ENCODE measurements around the gene ZNF512. TPM values are rescaled to one million over a fixed set of nuclear protein-coding genes. Genes with fewer than 3 reads are reported as not detected.
A peak's percentile ranks its signal among the peaks of the same experiment; 100 is the strongest.

ZNF512 gene
- total RNA-seq, 2 donors from 2014 or later = 23.2 to 26.8 TPM

DNA sequence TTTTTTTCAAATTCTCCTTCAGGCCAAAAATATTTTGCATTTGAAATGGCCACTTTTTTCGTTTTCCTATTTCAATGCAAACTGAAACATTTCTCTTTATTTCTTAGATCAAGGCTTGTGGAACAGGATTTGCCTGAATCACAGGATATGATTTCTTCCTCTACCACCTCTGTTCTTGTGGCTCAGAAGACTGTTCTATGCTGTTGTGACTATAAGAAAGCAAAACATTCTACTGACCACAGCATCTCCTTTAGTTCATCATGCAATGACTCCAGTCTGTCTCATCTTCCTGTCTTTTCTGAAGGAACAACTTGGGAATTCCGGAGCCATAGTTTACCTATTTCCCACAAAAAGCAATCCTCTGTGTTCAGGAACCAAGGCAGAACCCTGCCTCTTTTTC, 16.2 kb upstream of the ZNF512 start:
- H3K27me3 Mint-ChIP-seq (ENCODE audit: low read depth) = peaks cover 38% of the 10 kb centered on the region

DNA sequence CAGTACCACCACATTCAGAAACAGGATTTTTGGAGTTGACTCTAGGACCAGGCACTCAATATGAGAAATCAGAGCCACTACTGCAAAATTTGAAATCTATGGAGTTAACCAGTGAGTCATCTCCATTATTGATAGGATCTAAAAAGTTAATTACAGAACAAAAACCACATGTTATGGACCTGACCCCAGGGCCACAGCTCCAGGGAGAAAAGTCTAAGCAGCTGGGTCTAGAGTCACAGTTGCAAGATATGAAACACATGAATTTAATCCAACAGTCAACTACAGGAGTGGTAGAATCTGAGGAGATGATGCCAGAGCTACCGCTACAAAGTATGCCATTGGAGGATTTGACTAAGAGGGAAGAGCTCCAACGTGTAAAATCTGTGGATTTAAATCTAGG, 13.4 kb upstream of the ZNF512 start:
- no peak overlapping the region for H3K4me3 Mint-ChIP-seq
- H3K9me3 Mint-ChIP-seq = peaks cover 1 to 6% of the 10 kb centered on the region in 2 donors
- ATAC-seq (replicated peaks in 1 of 2) (no peak), DNase-seq (no peak)
- peaks cover 38% of the 10 kb centered on the region for H3K27me3 Mint-ChIP-seq (ENCODE audit: low read depth)
- peaks cover 0 to 1% of the 10 kb centered on the region in 2 donors for H3K36me3 Mint-ChIP-seq (ENCODE audit: insufficient read depth in 2 of 2)
- H3K27ac Mint-ChIP-seq = no peak overlapping the region
- H3K4me1 Mint-ChIP-seq (ENCODE audit: low read depth) = no peaks in the 10 kb centered on the region

More for the DNA sequence above, 16.2 kb upstream of the ZNF512 start:
- Mint-ChIP-seq H3K36me3 (ENCODE audit: insufficient read depth in 2 of 2) (peaks cover 0 to 1% of the 10 kb centered on the region in 2 donors), H3K4me3 (no peak overlapping the region), H3K27ac (no peak overlapping the region), H3K9me3 (peaks cover 1 to 3% of the 10 kb centered on the region in 2 donors), H3K4me1 (ENCODE audit: low read depth) (no peaks in the 10 kb centered on the region)
- no peak for DNase-seq
- ATAC-seq (replicated peaks in 1 of 2) = no peak

DNA sequence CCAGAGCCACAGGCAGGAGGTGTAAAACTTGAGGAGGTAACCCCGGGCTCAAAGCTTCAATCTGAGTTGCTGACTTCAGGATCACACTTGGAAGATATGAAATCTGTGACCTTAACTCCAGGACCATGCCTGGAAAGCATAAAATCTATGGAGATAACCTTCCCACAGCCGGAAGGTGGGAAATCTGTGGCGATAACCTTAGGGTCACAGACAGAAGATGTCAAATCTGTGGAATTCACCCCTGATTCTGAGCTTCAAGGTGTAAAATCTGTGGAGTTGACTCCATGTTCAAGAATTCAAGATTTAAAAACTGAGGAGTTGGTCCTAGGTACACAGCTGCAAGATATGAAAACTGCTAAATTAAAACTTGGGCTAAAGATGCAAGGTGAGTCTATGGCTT, 11.6 kb upstream of the ZNF512 start:
- Mint-ChIP-seq H3K36me3 (ENCODE audit: insufficient read depth in 2 of 2) (peaks cover 0 to 1% of the 10 kb centered on the region in 2 donors), H3K4me3 (no peak overlapping the region), H3K27ac (no peak overlapping the region), H3K27me3 (ENCODE audit: low read depth) (peaks cover 24% of the 10 kb centered on the region), H3K9me3 (peaks cover 1 to 9% of the 10 kb centered on the region in 2 donors), H3K4me1 (ENCODE audit: low read depth) (no peaks in the 10 kb centered on the region)
- ATAC-seq (replicated peaks in 1 of 2) (no peak), DNase-seq (no peak)

DNA sequence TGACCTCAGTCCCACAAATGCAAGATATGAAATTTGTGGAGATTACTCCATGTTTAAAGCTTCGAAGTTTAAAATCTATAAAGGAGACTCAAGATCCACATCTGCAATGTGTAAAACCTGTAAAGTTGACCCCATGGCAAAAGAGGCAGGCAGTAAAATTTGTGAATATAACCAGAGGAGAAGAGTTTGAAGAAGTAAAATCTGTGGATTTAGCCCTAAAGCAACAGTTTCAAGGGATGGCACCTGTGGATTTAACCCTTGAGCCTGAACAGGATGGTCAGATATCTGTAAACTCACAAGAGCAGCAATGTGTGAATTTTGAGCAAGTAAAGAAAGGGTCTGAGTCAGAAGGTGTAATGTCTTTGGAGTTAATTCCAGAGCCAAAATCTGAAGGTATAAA, 11.2 kb upstream of the ZNF512 start:
- no peaks in the 10 kb centered on the region for H3K4me1 Mint-ChIP-seq (ENCODE audit: low read depth)
- no peak overlapping the region for H3K27ac Mint-ChIP-seq
- peaks cover 0 to 1% of the 10 kb centered on the region in 2 donors for H3K36me3 Mint-ChIP-seq (ENCODE audit: insufficient read depth in 2 of 2)
- DNase-seq (no peak), ATAC-seq (replicated peaks in 1 of 2) (no peak)
- peaks cover 1 to 9% of the 10 kb centered on the region in 2 donors for H3K9me3 Mint-ChIP-seq
- H3K27me3 Mint-ChIP-seq (ENCODE audit: low read depth) = peaks cover 19% of the 10 kb centered on the region
- no peak overlapping the region for H3K4me3 Mint-ChIP-seq

DNA sequence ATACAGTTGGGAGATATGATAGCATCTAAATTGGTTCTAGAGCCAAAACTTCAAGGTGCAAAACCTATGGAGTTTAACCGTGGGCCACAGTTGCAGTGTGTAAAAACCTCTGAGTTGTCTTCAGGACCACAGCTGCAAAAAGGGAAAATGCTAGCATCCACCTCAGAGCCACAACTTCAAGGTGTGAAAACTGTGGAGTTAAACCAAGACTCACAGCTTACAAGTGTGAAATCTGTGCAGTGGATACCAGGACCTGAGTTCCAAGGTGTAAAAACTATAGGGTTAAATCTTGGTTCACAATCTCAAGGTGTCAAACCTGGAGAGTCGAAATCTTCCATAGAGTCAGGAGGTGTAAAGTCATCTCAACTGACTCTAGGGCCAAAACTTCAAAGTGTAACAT, 10.4 kb upstream of the ZNF512 start:
- Mint-ChIP-seq H3K9me3 (peaks cover 6 to 9% of the 10 kb centered on the region in 2 donors), H3K27me3 (ENCODE audit: low read depth) (peaks cover 16% of the 10 kb centered on the region), H3K4me1 (ENCODE audit: low read depth) (no peaks in the 10 kb centered on the region), H3K36me3 (ENCODE audit: insufficient read depth in 2 of 2) (peaks cover 0 to 1% of the 10 kb centered on the region in 2 donors), H3K4me3 (no peak overlapping the region), H3K27ac (no peak overlapping the region)
- ATAC-seq (replicated peaks in 1 of 2) (no peak), DNase-seq (no peak)

DNA sequence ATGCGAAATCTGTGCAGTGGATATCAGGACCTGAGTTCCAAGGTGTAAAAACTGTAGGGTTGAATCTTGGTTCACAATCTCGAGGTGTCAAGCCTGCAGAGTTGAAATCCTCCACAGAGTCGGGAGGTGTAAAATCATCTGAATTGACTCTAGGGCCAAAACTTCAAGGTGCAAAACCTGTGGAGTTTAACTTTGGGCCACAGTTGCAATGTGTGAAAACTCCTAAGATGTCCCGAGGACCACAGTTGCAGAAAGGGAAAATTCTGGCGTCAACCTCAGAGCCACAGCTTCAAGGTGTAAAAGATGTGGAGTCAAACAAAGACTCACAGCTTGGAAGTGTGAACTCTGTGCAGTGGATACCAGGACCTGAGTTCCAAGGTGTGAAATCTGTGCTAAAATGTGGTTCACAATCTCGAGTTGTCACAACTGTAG, 9.8 kb upstream of the ZNF512 start:
- H3K36me3 Mint-ChIP-seq (ENCODE audit: insufficient read depth in 2 of 2) = peaks cover 0 to 1% of the 10 kb centered on the region in 2 donors
- DNase-seq (no peak), ATAC-seq (replicated peaks in 1 of 2) (peak in 1 of 2 donors; percentile 26)
- H3K9me3 Mint-ChIP-seq = peaks cover 6 to 9% of the 10 kb centered on the region in 2 donors
- H3K4me1 Mint-ChIP-seq (ENCODE audit: low read depth) = no peaks in the 10 kb centered on the region
- no peak overlapping the region for H3K4me3 Mint-ChIP-seq
- no peak overlapping the region for H3K27ac Mint-ChIP-seq
- peaks cover 13% of the 10 kb centered on the region for H3K27me3 Mint-ChIP-seq (ENCODE audit: low read depth)

DNA sequence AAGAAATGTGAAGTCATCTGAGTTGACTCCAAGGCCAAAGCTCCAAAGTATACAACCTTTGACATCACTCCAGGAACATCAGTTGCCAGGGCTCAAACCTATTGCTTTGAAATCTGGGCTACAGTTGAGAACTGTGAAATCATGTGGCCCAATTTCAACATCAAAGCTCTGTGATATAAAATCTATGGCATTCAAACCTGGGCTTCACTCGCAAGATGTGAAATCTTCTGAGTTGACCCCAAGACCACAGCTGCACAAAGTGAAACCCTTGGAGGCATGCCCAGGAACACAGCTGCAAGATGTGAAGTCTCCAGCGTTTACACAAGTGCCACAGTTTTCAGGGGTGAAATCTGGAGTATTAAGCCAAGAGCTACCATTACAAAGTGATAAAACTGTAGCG, 9.4 kb upstream of the ZNF512 start:
- no peak overlapping the region for H3K27ac Mint-ChIP-seq
- H3K9me3 Mint-ChIP-seq = peaks cover 6 to 9% of the 10 kb centered on the region in 2 donors
- no peak overlapping the region for H3K4me3 Mint-ChIP-seq
- ATAC-seq (replicated peaks in 1 of 2) (no peak), DNase-seq (no peak)
- H3K4me1 Mint-ChIP-seq (ENCODE audit: low read depth) = no peaks in the 10 kb centered on the region
- H3K36me3 Mint-ChIP-seq (ENCODE audit: insufficient read depth in 2 of 2) = peaks cover 0 to 1% of the 10 kb centered on the region in 2 donors
- peaks cover 9% of the 10 kb centered on the region for H3K27me3 Mint-ChIP-seq (ENCODE audit: low read depth)

DNA sequence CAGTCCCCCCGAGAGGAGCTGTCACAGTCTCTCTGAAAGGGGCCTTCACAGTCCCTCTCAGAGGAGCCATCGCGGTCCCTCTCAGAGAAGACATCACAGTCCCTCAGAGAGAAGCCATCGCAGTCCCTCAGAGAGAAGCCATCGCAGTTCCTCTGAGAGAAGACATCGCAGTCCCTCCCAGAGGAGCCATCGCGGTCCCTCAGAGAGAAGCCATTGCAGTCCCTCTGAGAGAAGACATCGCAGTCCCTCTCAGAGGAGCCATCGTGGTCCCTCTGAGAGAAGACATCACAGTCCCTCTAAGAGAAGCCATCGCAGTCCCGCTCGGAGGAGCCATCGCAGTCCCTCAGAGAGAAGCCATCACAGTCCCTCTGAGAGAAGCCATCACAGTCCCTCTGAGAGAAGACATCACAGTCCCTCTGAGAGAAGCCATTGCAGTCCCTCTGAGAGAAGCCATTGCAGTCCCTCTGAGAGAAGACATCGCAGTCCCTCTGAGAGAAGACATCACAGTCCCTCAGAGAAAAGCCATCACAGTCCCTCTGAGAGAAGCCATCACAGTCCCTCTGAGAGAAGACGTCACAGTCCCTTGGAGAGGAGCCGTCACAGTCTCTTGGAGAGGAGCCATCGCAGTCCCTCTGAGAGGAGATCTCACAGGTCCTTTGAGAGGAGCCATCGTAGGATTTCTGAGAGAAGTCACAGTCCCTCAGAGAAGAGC, 1.3 kb upstream of the ZNF512 start:
- peaks cover 8 to 15% of the 10 kb centered on the region in 2 donors for H3K36me3 Mint-ChIP-seq (ENCODE audit: insufficient read depth in 2 of 2)
- DNase-seq (no peak), ATAC-seq (replicated peaks in 1 of 2) (no peak)
- H3K4me1 Mint-ChIP-seq (ENCODE audit: low read depth) = peaks cover 37% of the 10 kb centered on the region
- peak overlapping the region; percentile 9 for H3K27ac Mint-ChIP-seq
- H3K9me3 Mint-ChIP-seq = peaks cover 0 to 7% of the 10 kb centered on the region in 2 donors
- no peaks in the 10 kb centered on the region for H3K27me3 Mint-ChIP-seq (ENCODE audit: low read depth)
- H3K4me3 Mint-ChIP-seq = peak overlapping the region; percentile 44 to 48

DNA sequence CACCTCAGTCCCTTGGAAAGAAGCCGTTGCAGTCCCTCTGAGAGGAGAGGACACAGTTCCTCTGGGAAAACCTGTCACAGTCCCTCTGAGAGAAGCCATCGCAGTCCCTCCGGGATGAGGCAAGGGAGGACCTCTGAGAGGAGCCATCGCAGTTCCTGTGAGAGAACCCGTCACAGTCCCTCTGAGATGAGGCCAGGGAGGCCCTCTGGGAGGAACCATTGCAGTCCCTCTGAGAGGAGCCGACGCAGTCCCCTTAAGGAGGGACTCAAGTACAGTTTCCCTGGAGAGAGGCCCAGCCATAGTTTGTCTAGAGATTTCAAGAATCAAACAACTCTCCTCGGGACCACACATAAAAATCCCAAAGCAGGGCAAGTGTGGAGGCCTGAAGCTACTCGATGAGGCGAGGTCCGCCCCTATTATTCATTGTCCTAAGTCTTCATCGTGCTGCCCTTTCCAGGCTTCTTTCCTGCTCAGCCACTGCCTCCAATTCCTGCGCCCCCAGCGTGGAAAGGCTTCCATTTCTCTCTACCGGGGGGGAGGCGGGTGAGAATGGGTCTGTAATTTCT, 630 bp upstream of the ZNF512 start:
- DNase-seq (no peak), ATAC-seq (replicated peaks in 1 of 2) (no peak)
- Mint-ChIP-seq H3K27me3 (ENCODE audit: low read depth) (no peaks in the 10 kb centered on the region), H3K27ac (no peak overlapping the region), H3K9me3 (peaks cover 0 to 4% of the 10 kb centered on the region in 2 donors), H3K4me3 (peak overlapping the region; percentile 92 to 93), H3K4me1 (ENCODE audit: low read depth) (peaks cover 43% of the 10 kb centered on the region), H3K36me3 (ENCODE audit: insufficient read depth in 2 of 2) (peaks cover 11 to 15% of the 10 kb centered on the region in 2 donors)

DNA sequence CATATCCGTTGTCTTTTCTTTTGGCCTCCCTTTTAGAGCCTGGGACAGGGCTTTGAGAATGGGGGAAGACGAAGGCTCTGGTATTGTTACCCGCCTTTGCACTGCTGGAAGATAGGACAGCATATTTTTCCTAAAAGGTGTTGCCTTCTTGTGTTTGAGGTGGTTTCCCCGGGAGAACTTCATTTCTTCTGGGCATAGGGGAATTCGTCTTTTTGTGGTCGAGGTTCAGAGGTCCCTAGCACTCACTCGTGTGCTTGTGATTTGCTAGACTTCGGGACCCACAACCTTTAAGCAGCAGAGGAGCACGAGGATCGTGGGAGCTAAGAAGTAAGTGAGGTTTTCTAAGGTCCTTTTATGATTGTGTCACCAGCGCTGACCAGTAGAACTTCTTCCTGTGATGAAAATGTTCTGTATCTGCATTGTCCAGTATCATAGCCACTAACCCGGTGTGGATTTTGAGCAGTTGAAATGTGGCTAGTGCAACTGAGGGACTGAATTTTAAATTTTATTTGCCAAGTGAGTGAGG, 611 bp downstream of the ZNF512 start:
- Mint-ChIP-seq H3K4me3 (peak overlapping the region; percentile 92 to 93), H3K36me3 (ENCODE audit: insufficient read depth in 2 of 2) (peaks cover 15 to 19% of the 10 kb centered on the region in 2 donors), H3K27me3 (ENCODE audit: low read depth) (no peaks in the 10 kb centered on the region), H3K4me1 (ENCODE audit: low read depth) (peaks cover 56% of the 10 kb centered on the region), H3K27ac (peak overlapping the region; percentile 76), H3K9me3 (peaks cover 0 to 2% of the 10 kb centered on the region in 2 donors)
- ATAC-seq (replicated peaks in 1 of 2) (peak; percentile 3 to 4), DNase-seq (no peak)

DNA sequence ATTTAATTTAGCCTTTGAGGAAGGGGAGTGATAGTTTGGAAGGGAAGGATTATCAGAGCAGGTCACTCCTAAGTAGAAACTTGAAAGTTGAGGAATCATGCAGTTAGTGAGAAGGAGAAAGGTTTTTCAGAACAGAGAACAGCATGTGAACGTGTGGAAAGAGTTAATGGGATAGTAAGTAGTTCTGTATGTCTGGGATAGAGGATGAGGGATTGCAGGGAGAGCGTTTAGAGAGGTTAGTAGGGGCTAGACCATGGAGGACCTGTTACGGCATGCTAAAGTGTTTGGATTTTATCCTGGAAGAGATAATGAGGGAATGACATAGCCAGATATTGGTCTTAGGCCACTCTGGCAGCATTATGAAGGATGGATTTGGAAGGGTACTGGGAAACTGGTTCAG, 1.8 kb downstream of the ZNF512 start:
- ATAC-seq (replicated peaks in 1 of 2) (no peak), DNase-seq (no peak)
- Mint-ChIP-seq H3K4me3 (peak overlapping the region; percentile 92 to 93), H3K27ac (peak overlapping the region; percentile 76), H3K4me1 (ENCODE audit: low read depth) (peaks cover 57% of the 10 kb centered on the region), H3K36me3 (ENCODE audit: insufficient read depth in 2 of 2) (peaks cover 17 to 22% of the 10 kb centered on the region in 2 donors), H3K27me3 (ENCODE audit: low read depth) (no peaks in the 10 kb centered on the region), H3K9me3 (no peaks in the 10 kb centered on the region)

DNA sequence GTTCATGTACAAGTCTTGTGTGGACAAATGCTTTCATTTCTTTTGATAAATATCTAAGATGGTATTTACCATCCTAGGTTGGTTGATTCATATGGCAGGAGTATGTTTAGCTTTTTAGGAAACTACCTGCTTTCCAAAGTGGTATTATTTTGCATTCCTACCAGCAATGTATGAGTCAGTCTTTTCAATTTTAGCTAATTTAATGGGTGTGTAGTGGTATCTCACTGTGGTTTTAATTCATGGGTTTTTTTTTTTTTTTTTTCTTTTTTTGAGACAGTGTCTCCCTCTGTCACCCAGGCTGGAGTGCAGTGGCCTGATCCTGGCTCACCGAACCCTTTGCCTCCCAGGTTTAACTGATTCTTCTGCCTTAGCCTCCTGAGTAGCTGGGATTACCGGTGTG, 4.2 kb downstream of the ZNF512 start:
- Mint-ChIP-seq H3K4me1 (ENCODE audit: low read depth) (peaks cover 77% of the 10 kb centered on the region), H3K9me3 (peaks cover 0 to 7% of the 10 kb centered on the region in 2 donors), H3K4me3 (peak overlapping the region; percentile 48 to 80), H3K27ac (peak overlapping the region; percentile 90), H3K27me3 (ENCODE audit: low read depth) (no peaks in the 10 kb centered on the region), H3K36me3 (ENCODE audit: insufficient read depth in 2 of 2) (peaks cover 25 to 41% of the 10 kb centered on the region in 2 donors)
- no peak for DNase-seq
- peak; percentile 20 to 21 for ATAC-seq (replicated peaks in 1 of 2)

DNA sequence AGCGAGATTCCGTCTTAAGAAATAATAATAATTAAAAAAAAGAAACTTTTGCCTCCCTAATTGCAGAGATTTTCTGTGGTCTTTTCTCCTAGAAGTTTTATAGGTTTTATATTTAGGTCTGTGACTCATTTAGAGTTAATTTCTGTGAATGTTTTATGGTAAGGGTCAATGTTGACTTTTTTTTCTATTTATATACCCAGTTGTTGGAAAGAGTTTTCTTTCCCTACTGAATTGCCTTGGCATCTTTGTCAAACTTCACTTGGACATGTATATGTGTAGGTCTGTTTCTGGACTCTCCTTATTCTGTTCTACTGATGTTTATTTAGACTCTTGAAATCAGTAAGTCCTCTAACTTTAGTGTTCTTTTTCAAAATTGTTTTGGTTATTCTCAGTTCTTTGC, 5.5 kb downstream of the ZNF512 start:
- Mint-ChIP-seq H3K4me3 (no peak overlapping the region), H3K27me3 (ENCODE audit: low read depth) (no peaks in the 10 kb centered on the region), H3K4me1 (ENCODE audit: low read depth) (peaks cover 72% of the 10 kb centered on the region), H3K36me3 (ENCODE audit: insufficient read depth in 2 of 2) (peaks cover 20 to 35% of the 10 kb centered on the region in 2 donors), H3K27ac (no peak overlapping the region), H3K9me3 (peaks cover 0 to 7% of the 10 kb centered on the region in 2 donors)
- ATAC-seq (replicated peaks in 1 of 2) = no peak
- no peak for DNase-seq
